Ovary (tissue), 9 donors: ENCODE results near the gene SIM1. TPM values are rescaled to one million over a fixed set of nuclear protein-coding genes. Genes with fewer than 3 reads are reported as not detected.

ENCODE experiments used
- DNase-seq, 5 donors: peaks; one replicate each; pipeline ENCODE4 v3.0.0-alpha.2; 2019 to 2020
- H3K27ac ChIP-seq, 2 donors: fragments of 200-600 bp; one replicate each; pipeline versions ENCODE4 v1.5.1 to v1.8.0; 2019 to 2022
- H3K27me3 ChIP-seq: fragments of 200-600 bp; one replicate; pipeline ENCODE4 v1.8.0; 2022
- H3K36me3 ChIP-seq: fragments of 200-600 bp; sonication (generic); one replicate; pipeline ENCODE4 v1.5.1; 2019
- H3K4me1 ChIP-seq: one replicate; pipeline ENCODE4 v1.8.1; 2013; ENCODE audit warnings: mild to moderate bottlenecking, moderate library complexity; ENCODE audit not compliant: insufficient read depth
- H3K4me3 ChIP-seq: fragments of 200-600 bp; sonication (generic); one replicate; pipeline ENCODE4 v1.5.1; 2017
- H3K9me3 ChIP-seq, 2 donors: fragments of 200-600 bp in 1 of 2; sonication (generic) in 1 of 2; one replicate each; pipeline versions ENCODE4 v1.5.1 to v1.8.1; 2013 to 2019; ENCODE audit warnings: mild to moderate bottlenecking in 1 of 2, moderate library complexity in 1 of 2
- EP300 ChIP-seq: sonication (generic); formaldehyde crosslinking; IDR thresholded peaks from one replicate; pipeline ENCODE4 v1.6.1; 2017; ENCODE audit warnings: antibody characterized with exemption
- POLR2A ChIP-seq: fragments of 450-650 bp; IDR thresholded peaks from one replicate; pipeline ENCODE4 v1.6.1; 2017; ENCODE audit warnings: antibody characterized with exemption, mild to moderate bottlenecking, moderate library complexity
- WGBS, 3 donors: extraction: QIAGEN DNeasy Blood & Tissue Kit in 1 of 3; methylation state at CpG; one replicate each; pipeline versions ENCODE4 v1.1.5 to v1.1.7; 2013 to 2017; 5-methylcytosine and 5-hydroxymethylcytosine counted together
- intact Hi-C, 4 donors: fragments of 100-400 bp; cut with DNase I; formaldehyde crosslinking; loops; one replicate each; pipeline versions ENCODE4 v1.11.0 to v1.15.1; 2022 to 2023
- polyA plus RNA-seq, 2 donors: library from polyadenylated mRNA; stranded (reverse); fragments of 200-250 nt in 1 of 2; fragments of 350-450 nt in 1 of 2; fragmentation: Illumina TruSeq in 1 of 2; extraction: RNeasy Lipid Tissue Mini Kit (QIAGEN cat#74804) in 1 of 2; gene quantifications; one replicate each; pipeline ENCODE4 v1.2.3, GENCODE V29; 2013 to 2014
- total RNA-seq, 7 donors: library from RNA; depleted of rRNA in 2 of 7; stranded (reverse); fragments of >200 nt in 2 of 7; fragmentation: NEBNext Ultra II Directional in 3 of 7; extraction: Animal tissue kit (Norgen Biotek cat#: 25700) in 3 of 7; gene quantifications; one replicate each; pipeline versions ENCODE4 v1.1.0 to v1.2.4, GENCODE V29; 2016 to 2023
- TF ChIP-seq, protein P1 (sequence below), 3 donors: fragments of 450-650 bp in 2 of 3; fragments of 200-600 bp in 1 of 3; IDR thresholded peaks; one replicate each; pipeline versions ENCODE4 v1.5.1 to v1.8.0; 2016 to 2022; ENCODE audit warnings: antibody characterized with exemption in 3 of 3, mild to moderate bottlenecking in 1 of 3
- donor health status: DM: no; HTN: no; CAD: no; lungs with moderate emphysema.
- donor health status: DM: no; HTN: no; CAD: no.
- donor health status: Bipolar disorder and iron deficiency.
- donor health status: DM: yes; HTN: yes; CAD: no.
- donor health status: DM: no; HTN: no; CAD: no.
- donor health status: DM: yes; HTN: yes; CAD: no.

The SIM1 gene
- total and polyA plus RNA-seq, 9 donors = 0.12 TPM; not detected in 8

DNA sequence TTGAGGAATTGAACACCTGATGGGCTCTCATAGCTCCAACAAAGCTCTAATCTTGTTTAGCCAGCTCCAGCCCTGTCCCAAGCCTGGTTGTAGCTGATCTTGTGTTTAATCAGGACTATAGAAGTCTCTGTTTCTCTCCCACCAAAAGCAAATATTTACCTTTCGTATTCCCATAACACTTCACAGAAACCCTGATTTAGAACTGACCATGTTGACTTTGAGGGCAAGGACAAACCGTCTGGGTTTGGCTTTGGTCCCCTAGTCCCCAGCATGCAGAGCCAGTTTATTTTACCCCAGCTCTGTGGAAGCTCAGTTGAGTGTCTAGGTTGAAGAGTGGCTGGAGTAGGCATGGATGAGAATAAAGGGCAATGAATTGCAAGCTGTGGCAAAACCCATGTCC lies 18.0 kb upstream of the SIM1 start:
- no peak for TF ChIP-seq POLR2A
- TF ChIP-seq, protein P1, sequence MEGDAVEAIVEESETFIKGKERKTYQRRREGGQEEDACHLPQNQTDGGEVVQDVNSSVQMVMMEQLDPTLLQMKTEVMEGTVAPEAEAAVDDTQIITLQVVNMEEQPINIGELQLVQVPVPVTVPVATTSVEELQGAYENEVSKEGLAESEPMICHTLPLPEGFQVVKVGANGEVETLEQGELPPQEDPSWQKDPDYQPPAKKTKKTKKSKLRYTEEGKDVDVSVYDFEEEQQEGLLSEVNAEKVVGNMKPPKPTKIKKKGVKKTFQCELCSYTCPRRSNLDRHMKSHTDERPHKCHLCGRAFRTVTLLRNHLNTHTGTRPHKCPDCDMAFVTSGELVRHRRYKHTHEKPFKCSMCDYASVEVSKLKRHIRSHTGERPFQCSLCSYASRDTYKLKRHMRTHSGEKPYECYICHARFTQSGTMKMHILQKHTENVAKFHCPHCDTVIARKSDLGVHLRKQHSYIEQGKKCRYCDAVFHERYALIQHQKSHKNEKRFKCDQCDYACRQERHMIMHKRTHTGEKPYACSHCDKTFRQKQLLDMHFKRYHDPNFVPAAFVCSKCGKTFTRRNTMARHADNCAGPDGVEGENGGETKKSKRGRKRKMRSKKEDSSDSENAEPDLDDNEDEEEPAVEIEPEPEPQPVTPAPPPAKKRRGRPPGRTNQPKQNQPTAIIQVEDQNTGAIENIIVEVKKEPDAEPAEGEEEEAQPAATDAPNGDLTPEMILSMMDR (IDR thresholded peaks at IDR 0.05) = no peak
- no peak for TF ChIP-seq EP300
- no peaks in the 10 kb centered on the region for H3K4me1 ChIP-seq
- 38 to 54% (median 40%) methylated on average over 2 of the region's 2 CpGs for WGBS, 3 donors
- DNase-seq = no peak
- H3K27ac ChIP-seq = no peak overlapping the region
- no peaks in the 10 kb centered on the region for H3K27me3 ChIP-seq
- H3K4me3 ChIP-seq = no peak overlapping the region
- intact Hi-C loops = no loop called here
- H3K36me3 ChIP-seq = no peaks in the 10 kb centered on the region
- H3K9me3 ChIP-seq = no peaks in the 10 kb centered on the region

DNA sequence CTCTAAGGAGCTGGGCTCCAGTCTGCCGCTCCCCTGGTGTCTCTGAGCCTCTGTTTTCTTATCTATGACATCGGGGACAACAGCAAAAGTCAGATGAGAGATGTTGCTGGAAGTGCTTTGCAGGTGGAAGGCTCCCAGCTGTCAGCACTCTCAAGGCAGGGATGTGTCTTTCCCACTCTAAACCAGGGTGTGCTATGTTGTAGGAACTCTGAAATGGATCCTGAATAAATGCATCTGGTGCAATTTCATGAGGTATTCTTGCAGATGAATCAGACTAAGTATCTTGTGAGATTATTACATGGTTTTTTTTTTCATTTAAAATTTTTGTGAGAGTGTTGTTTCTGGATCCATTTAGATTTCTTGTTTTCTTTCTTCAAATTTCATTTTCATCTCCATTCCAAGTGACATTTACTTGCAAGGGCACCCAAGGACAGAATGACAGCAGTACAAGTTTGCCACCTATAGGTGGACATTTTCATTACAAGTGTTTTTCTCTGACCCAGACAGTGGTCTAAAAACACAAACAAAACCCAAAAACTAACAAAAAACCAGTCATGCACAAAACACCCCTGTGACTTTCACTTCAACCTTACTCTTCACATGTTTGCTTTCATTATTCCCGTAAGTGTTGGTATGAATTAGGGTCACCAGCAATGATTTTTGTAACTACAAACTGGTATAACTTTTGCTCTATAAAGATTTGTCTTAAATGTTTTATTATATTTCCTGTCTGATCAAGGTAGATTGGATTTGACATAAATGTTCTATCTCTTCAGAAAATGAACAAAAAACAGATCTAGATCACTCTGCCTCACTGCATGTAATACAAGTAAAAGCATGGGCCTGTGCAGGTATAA lies 14.7 kb upstream of the SIM1 start:
- no peak overlapping the region for H3K27ac ChIP-seq
- H3K27me3 ChIP-seq = no peaks in the 10 kb centered on the region
- no peak overlapping the region for H3K4me3 ChIP-seq
- DNase-seq = no peak
- no peaks in the 10 kb centered on the region for H3K4me1 ChIP-seq
- intact Hi-C loops = no loop called here
- TF ChIP-seq POLR2A = no peak
- no peak for TF ChIP-seq EP300
- TF ChIP-seq, protein P1 (IDR thresholded peaks at IDR 0.05) = no peak
- H3K9me3 ChIP-seq = no peaks in the 10 kb centered on the region
- WGBS, 3 donors = 68 to 71% (median 69%) methylated on average over 3 of the region's 3 CpGs
- H3K36me3 ChIP-seq = no peaks in the 10 kb centered on the region

- TF ChIP-seq POLR2A = no peak
- TF ChIP-seq EP300 = no peak
- TF ChIP-seq, protein P1 (IDR thresholded peaks at IDR 0.05) = no peak
These were observed 11.0 kb upstream of the SIM1 start for GRCh38 chr6:100475554-100476320.

DNA sequence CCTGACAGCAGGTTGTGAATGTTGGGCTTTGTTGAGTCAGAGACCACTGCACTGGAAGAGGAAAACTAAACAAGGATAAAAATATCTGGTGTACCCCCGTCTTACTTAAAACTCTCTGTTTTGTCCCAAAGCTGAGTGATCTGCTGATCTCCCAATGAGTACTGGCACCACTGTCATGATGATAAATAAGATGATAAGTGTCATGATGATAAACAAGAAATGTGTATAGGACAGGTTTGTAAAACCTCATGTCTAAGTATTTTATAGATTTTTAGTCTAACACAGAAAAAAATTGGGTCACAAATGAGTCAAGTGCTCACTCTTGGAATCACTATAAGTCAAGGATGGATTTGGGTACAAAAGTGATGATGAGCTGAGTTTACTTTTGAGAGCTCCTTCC lies 8.5 kb upstream of the SIM1 start:
- Histone ChIP-seq H3K4me3 (no peak overlapping the region), H3K27me3 (no peaks in the 10 kb centered on the region), H3K9me3 (no peaks in the 10 kb centered on the region), H3K36me3 (no peaks in the 10 kb centered on the region), H3K27ac (no peak overlapping the region), H3K4me1 (no peaks in the 10 kb centered on the region)
- no peak for DNase-seq
- TF ChIP-seq EP300 = no peak
- TF ChIP-seq POLR2A = no peak
- TF ChIP-seq, protein P1 (IDR thresholded peaks at IDR 0.05) = no peak
- 61 to 68% (median 64%) methylated on average over 1 of the region's 1 CpG for WGBS, 3 donors
- intact Hi-C loops = no loop called here

More at GRCh38 chr6:100475554-100476320, 11.0 kb upstream of the SIM1 start:
- Histone ChIP-seq H3K27me3 (no peaks in the 10 kb centered on the region), H3K27ac (no peak overlapping the region), H3K36me3 (no peaks in the 10 kb centered on the region), H3K4me3 (no peak overlapping the region), H3K9me3 (no peaks in the 10 kb centered on the region), H3K4me1 (no peaks in the 10 kb centered on the region)
- WGBS, 3 donors = 78 to 82% (median 80%) methylated on average over 10 of the region's 10 CpGs
- DNase-seq = no peak
- intact Hi-C loops = no loop called here
